PFSK-1 (cell line): ENCODE measurements around the gene TMOD3.

Experiments used
- FOXP2 ChIP-seq: optimal IDR thresholded peaks from 2 replicates; pipeline ENCODE3; 2011; ENCODE audit warnings: borderline replicate concordance, control low read depth, inconsistent platforms; ENCODE audit not compliant: insufficient read depth; ENCODE audit errors: extremely low read length, extremely low read depth
- POLR2AphosphoS5 ChIP-seq: IDR thresholded peaks from 2 replicates; pipeline ENCODE4 v1.6.1; 2012; ENCODE audit warnings: low read depth, mild to moderate bottlenecking, control low read depth, low read length, moderate library complexity
- REST ChIP-seq, 2 experiments: IDR thresholded peaks; 2 replicates each; pipeline versions ENCODE4 v1.6.1 to v1.8.0; 2011 to 2012; ENCODE audit warnings: low read depth in 2 of 2, low read length in 2 of 2, control low read depth in 1 of 2, inconsistent platforms in 1 of 2, mild to moderate bottlenecking in 1 of 2, moderate library complexity in 1 of 2; ENCODE audit not compliant: insufficient read depth in 1 of 2
- SIN3A ChIP-seq: IDR thresholded peaks from 2 replicates; pipeline ENCODE4 v1.6.1; 2012; ENCODE audit warnings: mild to moderate bottlenecking, low read length, moderate library complexity, borderline replicate concordance; ENCODE audit not compliant: insufficient read depth
- TAF1 ChIP-seq: IDR thresholded peaks from 2 replicates; pipeline ENCODE4 v1.6.1; 2012; ENCODE audit warnings: low read length, control low read depth, borderline replicate concordance; ENCODE audit not compliant: insufficient read depth

GRCh38 chr15:51812598-51812997, 16.9 kb upstream of the TMOD3 start:
- no peak for TF ChIP-seq POLR2AphosphoS5
- no peak for TF ChIP-seq REST (IDR thresholded peaks at IDR 0.05; ENCODE audit: insufficient read depth in 1 of 2, low read depth in 2 of 2, low read length in 2 of 2)
- TF ChIP-seq SIN3A, result no peak
- TF ChIP-seq TAF1, result no peak
- TF ChIP-seq FOXP2, result no peak
